NCI-H128 (cell line): Measurements from ENCODE around the gene FARS2.

ENCODE experiments used
- DNase-seq: peaks from one replicate; lab custom pipeline; 2025; ENCODE audit not compliant: unreplicated experiment; lab: John Stamatoyannopoulos, UW

Gene FARS2

DNA sequence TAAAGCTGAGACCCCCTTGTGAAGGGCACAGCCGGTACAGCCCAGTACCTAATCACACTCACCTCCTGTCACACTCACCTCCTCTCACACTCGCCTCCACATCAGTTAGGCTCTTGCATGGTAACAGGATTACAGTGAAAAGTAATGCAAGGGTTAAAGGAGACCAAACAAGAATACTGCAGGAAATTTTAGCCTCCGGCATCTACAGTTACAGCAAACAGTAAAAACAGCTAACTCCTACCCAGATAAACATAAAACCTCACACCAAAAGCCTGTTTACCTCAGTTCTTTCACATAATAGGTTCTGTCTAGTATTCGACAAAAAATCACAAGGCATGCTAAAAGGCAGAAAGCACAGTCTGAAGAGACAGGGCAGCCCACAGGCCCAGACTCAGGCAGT, 55.6 kb downstream of the FARS2 start:
- DNase-seq, result no peak

DNA sequence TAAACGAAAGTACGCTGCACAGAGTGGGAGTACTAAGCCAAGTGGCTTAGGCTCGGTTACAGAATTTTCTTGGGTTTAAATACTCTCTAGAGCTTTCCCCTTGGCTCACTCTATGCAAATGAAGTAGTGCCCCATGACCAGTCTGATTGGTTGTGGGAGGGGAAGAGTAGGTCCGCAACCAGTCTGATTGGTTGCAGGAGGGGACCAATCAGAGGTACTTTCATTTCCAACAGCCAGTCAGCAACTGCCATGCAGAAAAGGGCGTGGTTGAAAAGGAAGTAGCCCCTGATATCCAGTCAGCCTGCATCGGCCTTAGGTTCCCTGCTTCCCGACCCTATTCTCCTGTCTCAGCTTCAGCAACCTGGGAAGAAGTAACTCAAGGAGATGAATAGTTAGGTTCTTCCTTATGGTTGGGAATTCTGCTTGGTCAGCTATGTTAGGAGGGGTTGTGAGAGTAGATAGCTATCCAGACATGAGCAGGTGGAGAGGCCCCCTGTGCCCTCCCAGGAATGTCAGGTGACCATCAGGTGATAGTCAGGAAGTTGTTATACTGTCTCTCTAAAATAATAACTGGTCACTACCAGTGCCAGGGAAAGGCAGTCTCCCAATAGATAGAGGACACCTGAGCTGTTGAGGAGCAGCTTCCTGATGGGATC, 57.4 kb downstream of the FARS2 start:
- DNase-seq, result no peak

DNA sequence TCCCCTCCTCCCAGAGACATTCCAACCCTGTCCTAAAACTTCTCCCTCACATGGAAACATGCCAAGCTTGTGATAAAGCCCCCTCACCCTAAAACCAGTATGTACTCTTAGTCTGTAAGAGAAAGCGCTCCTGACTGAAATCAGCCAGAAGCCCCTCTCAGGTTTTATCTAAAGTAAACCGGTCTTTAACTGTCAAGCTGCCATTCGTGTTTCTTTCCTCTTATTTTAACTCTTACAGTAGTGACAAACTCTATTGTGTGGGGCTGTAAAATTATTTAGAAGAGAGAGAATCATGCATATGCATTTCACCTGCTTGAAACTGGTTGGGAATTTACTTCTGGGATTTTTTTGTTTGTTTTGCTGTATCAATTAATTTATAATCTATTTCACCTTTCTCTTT, 62.7 kb downstream of the FARS2 start:
- no peak for DNase-seq

DNA sequence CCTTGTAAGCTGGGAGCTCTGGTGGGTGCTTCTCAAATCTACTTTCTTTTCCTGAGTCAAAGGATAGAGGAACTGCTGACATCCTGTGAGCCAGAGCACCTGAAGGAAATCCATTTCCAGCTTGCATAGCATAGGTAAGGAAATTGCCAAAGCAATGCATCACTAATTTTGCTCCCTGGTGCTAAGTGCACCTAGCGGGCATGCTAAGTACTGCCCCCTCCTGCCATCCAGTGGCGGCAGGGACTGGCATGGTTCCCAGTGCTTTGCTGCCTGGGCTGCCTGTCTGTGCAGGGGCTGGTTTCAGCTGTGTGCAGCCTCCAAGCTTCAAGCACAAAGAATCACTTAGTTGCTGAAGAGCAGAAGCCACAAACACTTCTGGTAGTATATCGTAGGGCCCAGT, 63.9 kb downstream of the FARS2 start:
- no peak for DNase-seq

DNA sequence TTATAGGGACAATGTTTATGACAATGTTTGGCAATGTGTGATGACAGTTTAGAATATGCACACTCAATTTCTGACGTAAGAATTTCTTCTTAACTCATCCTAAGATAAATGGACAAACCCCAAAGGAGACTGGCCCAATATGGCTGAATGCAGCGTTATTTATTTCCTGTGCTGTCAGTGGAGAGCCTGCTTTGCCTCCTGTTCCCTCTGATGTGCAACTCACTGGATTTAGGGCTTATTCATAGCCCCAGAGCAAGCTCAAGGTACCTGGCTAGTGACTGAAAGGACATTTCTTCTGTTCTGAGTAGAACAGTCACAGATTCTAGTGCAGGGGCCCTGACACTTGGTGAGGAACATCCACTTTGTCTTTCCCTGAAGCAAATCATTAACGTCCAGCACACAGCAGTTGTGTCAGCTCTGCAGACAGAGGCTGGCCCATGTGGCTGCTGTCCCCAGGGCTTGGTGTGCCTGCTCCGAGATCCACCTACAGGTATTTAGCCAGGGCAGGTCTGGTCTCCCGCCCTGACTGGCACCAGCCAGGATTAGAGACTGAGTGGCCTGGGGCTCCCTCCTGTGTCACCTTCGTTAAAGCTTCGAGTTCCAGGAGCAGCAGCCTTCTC, 64.8 kb downstream of the FARS2 start:
- DNase-seq, result no peak

DNA sequence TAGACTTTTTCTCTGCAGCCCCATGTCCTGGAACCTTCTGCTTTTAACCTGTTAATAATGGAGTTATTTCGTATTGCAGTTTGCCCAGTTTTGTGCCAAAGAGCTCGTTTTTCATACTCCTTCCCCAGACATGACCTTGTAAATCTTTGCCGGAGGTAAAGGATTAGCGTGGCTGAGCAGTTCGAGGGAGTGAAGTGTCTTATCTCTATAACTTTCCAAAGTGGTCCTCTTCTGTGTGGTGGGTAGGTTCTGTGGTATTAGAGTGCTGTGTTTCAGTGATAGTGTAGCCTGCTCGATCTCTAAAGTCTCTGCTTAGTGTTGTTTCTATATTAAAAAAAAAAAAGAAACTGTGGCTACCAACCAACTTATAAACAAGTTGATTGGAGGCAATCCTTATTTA, 67.5 kb downstream of the FARS2 start:
- DNase-seq, result no peak

DNA sequence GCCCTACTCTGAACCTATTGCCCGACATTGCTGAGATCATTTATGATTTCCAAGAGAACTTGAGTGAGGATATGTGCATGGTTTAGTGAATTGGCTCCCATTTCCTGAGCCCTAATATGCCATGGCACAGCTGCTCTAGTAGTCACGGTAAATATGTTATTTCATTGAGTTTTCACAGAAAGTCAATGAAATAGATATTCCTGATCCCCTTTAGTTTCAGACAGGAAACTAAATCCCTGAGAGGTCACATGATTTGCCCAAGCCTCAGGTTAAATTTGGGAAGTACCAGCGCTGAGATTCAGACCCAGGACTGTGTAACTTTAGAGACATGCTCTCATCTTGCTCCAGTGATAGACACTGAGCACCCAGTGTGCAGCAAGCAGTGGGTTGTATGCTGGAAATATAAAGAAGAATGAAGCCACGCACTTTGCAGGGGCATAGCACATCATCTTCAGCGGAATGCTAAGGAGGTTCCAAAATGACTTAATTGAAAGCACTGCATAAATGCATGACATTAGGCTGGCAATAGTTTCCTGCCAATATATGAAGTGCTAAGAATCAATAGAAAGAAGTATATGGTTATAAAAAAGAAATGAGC, 70.6 kb downstream of the FARS2 start:
- DNase-seq, result no peak

DNA sequence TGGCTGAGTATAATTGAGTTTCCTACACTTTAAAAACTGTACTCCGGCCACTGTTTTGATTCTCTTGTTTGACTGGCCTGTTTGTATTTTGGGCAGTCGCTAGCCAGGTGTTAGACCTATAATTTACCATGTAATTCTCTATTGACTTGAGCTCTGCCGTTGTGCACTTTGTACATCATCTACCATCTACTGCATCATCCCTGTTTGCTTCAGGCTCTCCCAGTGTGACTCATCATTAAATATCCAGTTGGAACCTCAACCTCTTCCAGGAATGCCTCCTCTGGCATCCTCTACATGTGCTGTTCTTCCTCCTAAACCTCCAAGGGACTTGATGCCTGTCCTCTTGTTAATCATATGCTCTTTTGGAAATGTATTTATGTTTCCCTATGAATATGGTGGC, 72.3 kb downstream of the FARS2 start:
- no peak for DNase-seq

DNA sequence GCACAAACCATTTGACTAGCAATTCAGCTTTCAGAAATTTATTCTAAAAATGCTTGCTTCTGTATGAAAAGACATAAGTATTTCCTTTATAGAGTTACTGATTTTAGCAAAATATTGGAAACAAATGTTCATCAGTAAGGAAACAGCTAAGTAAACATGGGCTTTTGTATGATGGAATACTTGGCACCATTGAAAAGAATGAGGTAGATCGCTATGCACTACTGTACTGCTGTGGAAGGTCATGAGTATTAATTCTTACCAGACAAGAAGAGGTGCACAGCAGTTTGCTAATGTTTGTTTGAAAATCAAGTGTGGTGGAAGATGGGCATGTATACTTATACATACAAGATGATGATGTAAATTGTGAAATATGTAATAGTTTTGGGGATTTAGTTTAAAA, 73.0 kb downstream of the FARS2 start:
- no peak for DNase-seq

DNA sequence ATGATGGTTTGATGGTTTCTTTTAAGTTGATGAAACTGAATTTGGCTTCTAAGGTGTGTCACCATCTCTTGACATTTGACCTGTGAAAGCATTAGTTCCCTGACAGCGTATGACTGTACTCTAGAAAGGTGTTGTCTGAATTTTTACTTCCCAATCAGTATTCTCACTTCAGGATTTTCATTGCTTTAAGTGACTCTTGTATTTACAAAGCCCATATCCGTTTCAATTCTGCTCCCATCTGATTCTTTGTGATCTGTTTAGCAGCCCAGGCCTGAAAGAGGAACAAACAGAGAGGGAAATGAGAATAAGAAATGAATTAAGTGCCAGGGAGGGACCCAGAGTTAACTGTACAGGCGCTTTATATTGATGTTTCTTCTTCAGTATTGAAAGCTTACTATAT, 73.7 kb downstream of the FARS2 start:
- DNase-seq, result no peak

DNA sequence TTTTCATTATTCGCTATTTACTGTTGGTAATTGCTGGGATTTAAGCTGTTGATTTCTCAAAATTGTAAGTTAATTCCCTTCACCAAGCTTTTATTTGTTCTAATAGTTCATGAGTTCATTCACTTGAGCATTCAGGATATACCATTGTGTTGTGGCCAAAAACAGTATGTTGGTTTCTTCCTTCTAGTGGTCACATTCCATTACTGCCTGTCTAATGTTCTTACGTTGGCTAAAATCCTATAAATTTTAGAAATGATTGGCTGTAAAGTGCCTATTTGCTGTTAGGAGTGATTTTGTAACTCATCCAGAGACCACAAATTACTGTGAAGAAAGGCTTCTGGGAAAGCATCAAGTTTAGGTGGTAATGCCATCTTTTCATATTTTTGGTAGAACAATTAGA, 76.3 kb downstream of the FARS2 start:
- no peak for DNase-seq

DNA sequence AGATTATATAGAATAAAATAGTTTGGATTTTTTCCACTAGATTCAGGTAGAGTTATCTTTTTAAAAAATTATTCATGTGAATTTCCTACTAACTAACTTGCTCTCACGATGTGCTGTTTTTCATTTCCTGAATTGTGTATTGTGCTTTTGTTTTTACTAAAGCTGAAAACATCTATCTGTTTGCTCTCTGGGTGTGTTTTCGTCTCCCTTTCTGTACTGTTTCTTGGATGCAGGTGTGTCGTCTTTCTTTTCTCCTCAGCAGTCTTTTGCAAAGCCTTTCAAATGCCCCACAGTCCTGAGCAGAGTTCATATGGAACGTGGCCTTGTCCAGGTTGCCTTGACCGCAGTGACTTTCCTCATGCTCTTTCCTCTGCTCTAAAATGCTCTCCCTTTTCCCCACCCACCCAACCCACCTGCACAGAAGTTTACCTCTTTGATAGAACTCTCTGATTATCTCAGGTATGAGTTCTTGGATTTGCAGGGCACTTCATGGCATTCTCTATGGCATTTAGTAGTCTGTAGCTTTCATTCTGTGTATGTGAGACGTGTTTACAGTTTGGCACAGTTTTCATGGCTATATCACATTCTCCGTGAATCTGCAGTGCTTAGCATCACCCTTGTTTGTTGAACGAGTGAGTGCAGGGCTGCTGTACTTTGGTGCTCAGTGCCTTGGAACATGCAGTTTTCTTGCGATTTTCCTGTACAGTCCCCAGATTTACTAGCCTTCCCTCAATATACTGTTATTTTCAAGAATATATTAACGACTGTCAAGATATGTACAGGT, 77.1 kb downstream of the FARS2 start:
- DNase-seq, result no peak

DNA sequence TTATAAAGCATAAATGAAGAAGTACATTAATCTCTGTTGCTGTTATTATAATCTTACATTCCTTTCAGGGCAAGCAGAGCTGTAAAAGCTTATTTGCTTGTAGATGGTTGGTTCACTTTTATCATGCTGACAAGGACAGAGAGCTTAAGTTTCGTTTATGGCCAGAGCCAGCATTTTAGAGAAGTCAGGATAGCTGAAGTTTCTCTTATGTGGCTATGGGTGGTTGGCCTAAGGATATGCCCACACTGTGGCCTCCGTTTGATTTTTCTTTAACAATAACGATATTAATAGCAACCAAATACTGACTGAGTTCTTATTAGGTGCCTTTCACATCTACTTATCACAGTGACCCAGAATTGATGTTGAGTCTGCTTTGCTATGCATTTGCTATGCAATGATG, 78.5 kb downstream of the FARS2 start:
- DNase-seq, result no peak

DNA sequence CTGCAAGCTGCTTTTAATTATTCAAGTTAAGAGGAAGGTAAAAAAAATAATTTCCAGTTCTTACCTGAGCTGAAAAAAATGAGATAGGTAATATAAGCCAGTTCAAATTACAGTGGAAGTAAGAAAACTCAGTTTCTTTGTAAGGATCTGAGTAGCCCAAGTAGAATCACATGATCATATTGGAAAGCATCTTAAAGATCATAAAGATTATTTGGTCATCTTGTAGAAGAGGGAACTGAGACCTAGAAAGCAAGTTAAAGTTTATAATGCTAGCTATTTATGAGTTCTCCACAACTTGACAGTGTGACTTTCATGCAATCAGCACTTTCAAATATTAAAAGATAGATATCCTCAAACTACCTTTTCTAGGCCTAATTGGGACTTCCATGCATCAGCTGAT, 80.5 kb downstream of the FARS2 start:
- DNase-seq, result no peak

DNA sequence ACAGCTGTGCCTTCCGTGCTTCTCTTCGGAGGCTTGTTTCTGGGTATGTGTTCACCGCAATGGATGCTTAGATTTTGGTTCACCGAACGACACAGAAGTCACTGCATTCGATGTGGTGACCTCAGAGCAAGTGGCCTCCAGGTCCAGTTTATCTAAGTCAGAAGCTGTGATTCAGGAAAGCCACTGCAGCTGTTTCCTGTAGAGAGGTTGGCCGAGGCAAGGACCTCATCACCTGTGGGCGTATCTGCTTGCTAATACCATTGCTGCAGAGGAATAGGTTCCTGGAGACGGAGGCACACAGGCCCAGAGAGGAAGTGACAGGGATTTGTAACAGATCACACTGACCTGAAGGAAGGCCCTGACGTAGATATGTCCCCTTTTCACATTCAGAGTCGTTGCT, 82.7 kb downstream of the FARS2 start:
- no peak for DNase-seq

DNA sequence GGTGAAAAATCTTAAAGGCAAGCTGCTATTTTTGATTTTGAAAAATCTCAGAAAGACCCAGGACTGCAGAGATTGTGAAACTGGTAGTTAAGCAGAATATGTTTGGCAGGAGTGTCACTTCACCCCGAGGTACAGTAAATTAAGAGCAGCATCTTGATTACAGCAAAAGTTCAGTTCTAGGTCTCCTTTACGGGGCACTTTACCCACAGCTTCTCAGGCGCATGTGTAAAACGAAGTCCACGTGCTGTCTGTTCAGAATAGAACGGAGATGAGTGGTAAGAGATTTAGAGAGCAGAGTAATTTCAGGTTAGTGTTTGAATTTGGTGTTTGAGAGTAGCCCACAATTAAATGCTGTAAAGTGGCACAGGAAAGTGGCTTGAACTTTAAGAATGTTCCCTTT, 84.0 kb downstream of the FARS2 start:
- DNase-seq, result no peak

DNA sequence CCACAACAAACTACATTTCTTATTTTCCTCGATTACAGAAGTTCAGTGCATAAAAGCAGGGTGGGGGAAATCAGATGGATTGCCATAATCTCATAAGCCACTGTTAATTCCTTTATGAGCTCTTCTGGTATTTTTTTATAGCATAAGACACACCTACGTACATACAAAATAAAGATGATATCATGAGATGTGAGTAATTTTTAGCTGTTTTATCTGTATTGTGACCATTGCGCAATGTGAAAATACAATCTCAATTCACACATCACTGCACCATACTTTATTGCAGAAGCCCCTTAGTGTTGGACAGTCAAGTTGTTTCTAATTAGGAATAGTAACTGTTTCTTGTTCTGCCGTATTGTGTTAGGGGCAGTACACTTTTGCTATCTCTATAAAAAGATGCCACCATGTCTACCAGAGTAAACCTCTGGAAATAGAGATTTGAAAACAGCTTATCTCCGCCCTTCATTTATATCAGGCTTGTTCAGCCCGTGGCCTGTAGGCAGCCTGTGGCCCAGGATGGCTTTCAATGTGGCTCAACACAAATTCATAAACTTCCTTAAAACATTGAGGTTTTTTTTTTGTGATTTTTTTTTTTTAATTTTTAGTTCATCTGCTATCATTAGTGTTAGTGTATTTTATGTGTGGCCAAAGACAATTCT, 90.4 kb downstream of the FARS2 start:
- DNase-seq, result no peak

DNA sequence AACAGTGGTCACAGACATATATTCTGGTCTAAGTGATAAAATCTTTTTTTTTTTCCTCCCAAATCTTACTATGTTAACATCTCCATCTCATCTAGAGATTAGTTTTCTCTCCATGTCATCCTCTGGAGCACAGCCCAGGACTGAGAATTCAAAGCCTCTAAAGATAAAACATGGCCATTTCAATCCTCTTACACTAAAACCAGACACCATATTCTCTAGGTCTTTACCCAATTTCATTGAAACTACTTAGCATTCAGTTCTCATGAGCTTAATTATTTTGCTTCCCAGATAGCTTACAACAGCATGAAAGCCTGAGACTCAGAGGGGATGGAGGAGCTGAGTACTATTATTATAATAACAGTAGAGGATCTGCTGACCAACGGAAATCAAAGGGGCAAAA, 92.7 kb downstream of the FARS2 start:
- DNase-seq, result no peak

DNA sequence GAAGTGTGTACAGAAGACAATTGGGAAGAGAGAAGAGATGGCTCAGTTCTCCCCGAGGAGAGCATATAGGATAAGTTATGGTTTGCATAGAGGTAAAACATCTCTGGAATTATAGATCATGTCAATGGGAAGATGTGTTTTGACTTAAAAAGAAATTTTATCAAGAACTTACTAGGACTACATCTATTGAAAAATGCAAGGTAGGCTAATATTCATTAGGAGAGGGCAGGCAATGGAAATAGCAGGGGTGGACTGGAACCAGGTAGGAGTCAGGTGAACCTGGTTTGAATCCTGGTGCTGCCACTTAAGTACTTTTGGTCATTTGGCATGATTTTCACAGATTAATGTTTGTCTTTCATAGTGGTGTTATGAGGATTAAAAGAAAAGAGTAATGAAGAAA, 96.2 kb downstream of the FARS2 start:
- DNase-seq, result no peak

DNA sequence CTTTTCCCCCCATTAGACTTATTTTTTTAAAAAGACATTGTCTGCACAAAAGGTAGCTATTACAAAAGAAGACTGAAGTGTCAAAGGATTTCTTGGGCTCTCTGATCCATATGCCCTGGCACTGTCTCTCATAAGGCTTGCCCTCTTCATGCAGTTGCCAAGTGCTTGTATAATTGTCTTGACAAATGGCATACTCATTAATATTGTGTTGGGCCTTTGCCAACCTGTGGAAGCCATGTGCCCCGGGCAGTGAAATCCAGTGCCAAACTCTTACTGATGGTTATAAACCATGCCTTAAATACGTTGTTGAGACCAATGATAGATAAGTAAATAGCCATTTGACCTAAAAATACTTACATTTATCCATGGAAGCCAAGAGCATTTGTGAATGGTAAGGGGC, 98.1 kb downstream of the FARS2 start:
- no peak for DNase-seq

DNA sequence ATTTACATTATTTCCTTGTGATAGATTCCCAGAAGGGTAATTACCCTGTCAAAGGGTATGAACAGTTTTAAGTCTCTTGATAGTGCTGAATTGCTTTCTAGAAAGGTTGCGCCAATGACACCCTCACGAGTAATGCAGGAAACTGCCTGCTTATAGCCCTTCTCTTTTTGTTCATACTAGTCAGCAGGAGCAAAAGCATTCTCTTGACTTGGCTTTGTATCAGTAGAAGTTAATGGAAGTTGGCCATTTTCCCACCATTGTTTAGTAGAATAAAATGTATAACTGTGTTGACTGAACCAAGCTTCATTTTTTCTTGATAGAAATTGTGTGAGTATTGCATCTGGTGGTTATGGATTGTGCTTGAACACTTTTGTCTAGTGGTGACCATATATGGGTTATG, 100.1 kb downstream of the FARS2 start:
- DNase-seq, result no peak
